ENCODE results near the gene UTS2R.

- TF ChIP-seq CTCF (conservative IDR thresholded peaks at IDR 0.05; ENCODE audit: low read depth, low read length) (no peak), POLR2A (IDR thresholded peaks at IDR 0.05; ENCODE audit: low read depth, low read length) (no peak), BHLHE40 (IDR thresholded peaks at IDR 0.05; ENCODE audit: low read depth, low read length) (no peak)
Observed at GRCh38 chr17:82374626-82375331, 3.2 kb downstream of the UTS2R start.

All from IMR-90 (cell line).